HG02642 (cell line): ENCODE results near the gene RSL1D1.

ENCODE experiments used
- ATAC-seq: cut with Tn5 transposase; IDR thresholded peaks from one replicate; pipeline ENCODE4 v1.9.1; 2021; ENCODE audit warnings: mild to moderate bottlenecking; ENCODE audit not compliant: unreplicated experiment, poor library complexity

Gene RSL1D1

DNA sequence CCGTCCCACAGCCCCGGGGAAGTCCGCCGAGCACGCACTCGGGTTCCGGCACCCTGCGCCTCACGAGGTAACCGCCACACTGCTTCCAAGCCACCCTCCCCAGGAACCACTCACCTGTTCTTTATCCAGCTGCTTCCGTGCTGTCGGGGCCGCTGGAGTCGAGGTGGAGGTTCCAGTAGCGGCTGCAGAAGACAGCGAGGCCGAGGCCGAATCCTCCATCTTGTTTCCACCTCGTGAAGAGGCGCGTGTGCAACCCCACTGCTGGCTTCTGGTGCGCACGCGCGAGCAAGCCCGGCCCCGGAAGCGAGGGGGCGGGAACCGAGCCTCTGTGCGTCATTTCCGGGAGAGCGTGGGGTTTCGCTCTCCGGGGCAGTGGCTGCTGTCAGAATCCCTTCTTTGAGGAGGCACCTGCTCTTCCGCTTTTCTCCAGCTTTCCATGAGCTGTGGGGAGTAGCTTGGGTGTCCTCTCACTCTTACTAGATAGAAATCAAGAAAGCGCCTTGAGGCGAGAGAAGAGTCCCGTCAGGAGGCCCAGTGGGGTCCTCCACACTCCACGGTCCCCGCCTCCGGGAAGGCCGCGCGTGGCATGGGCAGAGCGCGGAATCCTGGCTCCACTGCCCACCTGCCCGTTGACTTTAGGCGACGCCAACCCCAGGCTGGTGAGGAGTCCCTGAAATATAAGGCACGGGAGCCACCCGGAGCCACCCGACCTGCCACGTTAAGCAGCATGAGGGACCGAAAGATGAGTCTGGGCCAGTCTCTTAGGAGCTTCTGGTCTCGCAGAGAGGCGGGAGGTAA lies at the start of gene RSL1D1:
RSL1D1 (minus strand) TSS at position 249 of the 798 bp plus-strand sequence; CDS start at position 219, 30 bp downstream.
- peak; percentile 88 for ATAC-seq

DNA sequence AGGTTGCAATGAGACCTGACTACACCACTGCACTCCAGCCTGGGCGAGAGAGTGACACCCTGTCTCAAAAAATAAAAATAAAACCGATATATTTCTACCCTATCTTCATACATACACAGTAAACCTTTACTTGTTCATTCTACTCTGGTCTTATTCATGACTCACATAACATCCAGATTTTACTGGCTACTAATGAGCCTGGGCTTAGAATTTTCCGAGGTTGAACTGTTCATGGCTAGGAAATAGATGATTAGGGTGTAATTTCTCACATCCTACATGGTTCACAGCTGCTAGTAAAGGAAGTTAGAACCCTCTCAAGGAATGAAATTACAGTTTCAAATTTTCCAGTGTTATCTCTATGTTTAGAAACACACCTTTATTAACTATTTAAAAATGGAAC lies 49.7 kb upstream of the RSL1D1 start:
- ATAC-seq, result no peak

DNA sequence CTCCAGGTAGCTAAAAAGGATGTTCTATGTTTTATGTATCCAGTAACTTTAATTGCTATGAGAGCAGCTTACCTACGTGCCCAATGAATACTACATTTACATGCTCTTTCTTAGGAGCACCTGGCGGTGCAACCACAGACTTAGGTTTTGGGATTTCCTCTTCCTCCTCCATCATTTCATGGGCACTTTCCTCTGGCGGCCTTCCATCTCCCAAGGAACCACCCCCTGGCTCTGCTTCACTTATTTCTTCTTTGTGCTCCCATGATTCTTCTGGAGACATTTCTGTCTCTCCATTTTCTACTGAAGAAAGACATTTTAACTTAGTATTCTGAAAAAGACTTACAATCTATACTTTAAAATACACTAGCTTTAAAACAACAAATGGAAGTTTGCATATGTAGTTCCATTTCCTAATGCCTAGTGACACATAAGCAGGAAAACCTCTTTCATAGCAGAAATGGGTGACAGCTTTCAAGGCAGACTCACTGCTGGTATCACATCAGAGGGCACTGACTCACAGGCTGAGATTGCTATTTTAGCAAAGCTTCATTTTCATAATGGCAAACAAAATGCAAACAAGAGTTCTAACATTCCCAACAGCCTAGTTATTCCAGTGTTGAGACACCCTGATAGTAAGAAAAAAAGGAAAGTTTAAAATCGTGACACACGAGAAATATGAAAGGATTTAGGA lies 45.3 kb upstream of the RSL1D1 start:
- no peak for ATAC-seq

DNA sequence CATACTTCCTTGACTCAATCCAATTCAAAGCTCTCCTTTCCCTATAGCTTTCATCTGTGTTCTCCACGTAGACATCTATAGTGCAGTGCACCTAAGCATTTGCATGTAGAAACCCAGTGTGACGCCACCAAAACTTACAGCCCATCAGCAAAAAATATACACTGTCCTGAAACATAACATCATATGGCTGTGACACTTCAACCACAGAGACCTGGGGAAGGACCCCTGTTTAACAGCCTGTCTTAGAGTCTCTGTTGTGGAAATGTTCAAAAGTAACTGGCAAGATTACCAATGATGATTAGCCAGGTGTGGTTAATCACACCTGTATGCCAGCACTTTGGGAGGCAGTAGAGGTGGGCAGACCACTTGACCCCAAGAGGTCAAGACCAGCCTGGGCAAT lies 42.2 kb upstream of the RSL1D1 start:
- ATAC-seq, result no peak

DNA sequence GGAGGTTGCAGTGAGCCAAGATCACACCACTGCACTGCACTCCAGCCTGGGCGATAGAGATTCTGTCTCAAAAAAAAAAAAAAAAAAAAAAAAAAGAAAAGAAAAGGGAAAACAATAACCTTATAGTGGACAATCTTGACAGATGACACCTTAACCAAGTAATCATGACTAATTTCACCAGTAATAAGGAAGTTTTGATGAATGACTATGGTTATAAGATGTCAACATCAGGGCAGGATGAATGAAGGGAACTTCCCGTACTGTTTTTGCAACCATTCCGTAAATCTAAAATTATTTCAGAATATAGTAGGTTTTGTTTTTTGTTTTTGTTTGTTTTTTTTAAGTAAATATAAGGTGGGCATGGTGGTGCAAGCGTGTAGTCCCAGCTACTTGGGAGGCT lies 41.4 kb upstream of the RSL1D1 start:
- no peak for ATAC-seq

DNA sequence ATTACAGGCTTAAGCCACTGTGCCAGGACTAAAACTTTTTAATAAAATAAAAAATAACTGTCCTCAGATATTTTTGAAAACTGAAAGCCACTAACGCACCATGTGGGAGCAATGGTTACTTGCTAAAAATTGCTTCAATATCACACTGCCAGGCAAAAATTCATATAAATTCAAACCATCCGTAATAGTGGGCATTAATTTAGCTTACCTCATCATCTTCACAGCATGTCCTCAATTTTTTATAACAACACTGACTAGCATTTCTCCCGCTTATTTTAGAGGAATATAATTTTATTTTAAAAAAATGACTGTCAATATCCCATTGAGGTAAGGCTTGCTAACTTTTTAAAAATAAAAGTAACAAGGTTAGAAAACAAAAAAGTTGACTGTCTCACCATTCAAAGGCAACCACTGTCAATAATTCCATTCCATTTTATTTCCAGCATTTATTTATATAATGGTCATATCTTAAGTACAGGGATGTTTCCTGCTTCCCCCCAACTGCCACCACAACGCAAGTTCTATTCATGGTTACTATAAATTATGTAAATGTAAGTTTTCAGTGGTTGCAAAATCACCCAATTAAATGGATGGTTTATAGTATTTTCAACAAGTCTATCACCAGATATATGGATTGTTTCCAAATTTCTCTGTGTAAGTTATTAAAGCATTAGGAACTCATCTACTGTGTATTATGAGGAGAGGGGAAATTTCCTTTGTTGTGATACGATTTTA lies 39.1 kb upstream of the RSL1D1 start:
- no peak for ATAC-seq

DNA sequence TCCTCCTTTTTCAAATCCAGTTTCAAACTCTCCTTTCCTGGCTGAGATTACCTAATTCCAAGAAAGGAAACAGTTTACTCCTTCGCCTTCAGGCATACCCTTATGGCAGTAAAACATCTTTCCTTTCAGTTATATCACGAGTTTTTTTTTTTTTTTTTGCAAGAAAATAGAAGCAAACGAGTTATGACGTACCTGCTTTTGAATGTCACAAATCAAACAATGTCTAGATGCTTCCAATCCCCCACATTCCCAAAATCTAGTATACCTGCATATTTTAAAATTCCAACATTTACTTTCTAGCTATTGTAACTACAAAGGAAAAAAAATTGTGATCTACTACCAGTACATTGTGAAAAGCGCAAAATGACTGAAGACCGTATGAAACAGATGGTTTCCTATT lies 35.5 kb upstream of the RSL1D1 start:
- no peak for ATAC-seq

DNA sequence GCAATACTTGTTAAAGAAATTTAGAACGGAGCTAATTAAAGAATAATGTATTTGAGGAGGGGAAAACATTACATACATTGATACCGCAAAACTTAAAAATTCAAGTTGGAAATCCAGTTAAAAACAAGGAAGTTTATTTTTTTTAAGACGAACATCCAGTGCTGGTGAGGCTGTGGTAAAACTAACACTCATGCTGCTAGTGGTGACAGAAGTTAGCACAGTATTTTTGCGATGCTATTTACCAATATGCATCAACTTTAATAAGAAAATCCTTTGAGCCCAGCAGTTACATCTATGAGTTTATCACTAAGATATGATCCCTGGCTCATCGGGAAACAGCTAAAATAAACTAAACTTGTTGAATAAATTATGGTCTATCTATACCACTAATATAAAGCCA lies 32.7 kb upstream of the RSL1D1 start:
- no peak for ATAC-seq

DNA sequence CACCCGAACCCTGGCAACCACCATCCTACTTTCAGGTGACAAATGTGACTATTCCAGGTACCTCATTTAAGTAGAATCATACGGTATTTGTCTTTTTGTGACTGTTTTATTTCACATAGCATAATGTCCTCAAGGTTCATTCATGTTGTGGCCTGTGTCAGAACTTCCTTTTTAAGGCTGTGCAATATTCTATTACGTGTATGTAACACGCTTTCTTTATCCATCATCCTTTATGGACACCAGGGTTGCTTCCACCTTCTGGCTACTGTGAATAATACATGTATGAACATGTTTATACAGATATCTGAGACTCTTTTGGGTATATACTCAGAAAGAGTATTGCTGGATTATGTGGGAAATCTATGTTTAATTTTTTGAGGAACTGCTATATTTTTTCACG lies 28.7 kb upstream of the RSL1D1 start:
- no peak for ATAC-seq

DNA sequence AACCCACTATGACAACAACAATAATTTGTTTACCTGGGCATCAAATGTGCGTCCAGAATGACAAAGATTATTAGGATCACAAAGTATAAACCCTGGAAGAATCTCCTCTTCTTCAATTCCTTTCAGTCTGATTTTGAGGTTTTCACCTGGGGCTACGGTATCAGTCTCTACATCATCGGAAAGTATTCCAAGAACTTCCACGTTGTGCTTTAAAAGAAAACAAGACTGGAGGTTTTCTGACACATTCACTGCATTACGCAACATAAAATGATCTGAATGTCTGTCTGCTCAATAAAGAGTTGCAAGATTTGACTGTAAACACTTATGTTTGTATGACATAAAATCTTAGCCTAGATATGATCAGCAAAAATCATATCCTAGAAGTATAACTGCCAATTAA lies 26.0 kb upstream of the RSL1D1 start:
- ATAC-seq, result no peak

DNA sequence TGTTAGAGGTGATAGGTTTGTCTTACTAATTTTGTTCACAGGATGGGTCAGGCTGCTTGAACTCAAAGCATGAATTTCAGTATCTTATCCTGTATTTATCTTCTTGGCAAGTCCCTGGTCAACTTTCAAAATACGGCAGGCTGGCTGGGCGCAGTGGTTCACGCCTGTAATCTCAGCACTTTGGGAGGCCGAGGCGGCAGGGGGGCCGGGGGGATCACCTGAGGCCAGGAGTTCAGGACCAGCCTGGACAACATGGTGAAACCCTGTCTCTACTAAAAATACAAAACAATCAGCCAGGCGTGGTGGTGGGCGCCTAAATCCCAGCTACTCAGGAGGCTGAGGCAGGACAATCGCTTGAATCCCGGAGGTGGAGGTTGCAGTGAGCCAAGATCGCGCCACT lies 25.0 kb upstream of the RSL1D1 start:
- ATAC-seq, result no peak

DNA sequence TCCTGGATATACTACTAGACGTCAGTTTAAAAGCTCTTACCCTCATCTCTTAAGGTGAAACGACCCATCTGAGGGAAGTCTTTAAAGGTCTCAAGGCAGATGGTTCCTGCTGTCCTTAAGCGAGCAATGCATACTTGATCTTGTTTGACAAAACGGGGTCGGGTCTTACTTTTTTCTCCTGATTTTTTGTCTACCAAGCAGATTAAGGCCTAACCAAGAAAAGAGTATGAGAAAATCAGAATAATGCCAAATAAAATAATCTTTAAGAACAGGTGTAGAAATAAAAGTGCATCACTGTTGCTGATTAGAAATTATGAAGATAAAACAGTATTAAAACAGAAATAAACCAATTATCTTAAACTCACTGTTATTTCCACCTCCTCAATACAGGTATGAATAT lies 24.4 kb upstream of the RSL1D1 start:
- no peak for ATAC-seq

DNA sequence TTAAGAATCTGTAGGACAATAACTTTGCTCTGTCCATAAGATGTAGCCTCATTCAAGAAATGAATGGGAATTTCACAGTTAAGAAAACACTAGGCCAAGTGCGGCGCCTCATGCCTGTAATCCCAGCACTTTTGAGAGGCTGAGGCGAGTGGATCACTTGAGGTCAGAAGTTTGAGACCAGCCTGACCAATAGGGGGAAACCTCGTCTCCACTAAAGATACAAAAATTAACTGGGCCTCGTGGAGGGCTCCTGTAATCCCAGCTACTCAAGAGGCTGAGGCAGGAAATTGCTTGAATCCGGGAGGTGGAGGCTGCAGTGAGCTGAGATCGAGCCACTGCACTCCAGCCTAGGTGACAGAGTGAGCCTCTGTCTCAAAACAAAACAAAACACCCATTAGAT lies 19.9 kb upstream of the RSL1D1 start:
- ATAC-seq, result no peak

DNA sequence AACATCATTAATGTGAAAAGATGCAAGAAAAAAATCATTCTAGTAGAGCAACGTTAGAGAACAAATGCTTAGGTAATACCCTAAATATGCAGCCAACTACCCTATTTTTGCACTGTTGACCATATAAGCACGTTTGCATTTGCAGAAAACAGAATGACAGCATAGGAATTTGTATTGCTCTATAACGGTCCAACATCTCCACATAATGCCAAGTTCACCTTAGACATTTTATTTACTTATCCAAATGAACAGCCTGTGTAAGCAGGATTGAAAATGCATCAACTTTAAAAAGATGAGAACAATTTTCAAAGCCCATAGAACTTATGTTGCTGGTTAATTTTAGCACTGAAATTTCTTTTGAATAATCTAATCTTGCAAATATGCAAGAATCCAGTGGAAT lies 19.1 kb upstream of the RSL1D1 start:
- ATAC-seq, result no peak

DNA sequence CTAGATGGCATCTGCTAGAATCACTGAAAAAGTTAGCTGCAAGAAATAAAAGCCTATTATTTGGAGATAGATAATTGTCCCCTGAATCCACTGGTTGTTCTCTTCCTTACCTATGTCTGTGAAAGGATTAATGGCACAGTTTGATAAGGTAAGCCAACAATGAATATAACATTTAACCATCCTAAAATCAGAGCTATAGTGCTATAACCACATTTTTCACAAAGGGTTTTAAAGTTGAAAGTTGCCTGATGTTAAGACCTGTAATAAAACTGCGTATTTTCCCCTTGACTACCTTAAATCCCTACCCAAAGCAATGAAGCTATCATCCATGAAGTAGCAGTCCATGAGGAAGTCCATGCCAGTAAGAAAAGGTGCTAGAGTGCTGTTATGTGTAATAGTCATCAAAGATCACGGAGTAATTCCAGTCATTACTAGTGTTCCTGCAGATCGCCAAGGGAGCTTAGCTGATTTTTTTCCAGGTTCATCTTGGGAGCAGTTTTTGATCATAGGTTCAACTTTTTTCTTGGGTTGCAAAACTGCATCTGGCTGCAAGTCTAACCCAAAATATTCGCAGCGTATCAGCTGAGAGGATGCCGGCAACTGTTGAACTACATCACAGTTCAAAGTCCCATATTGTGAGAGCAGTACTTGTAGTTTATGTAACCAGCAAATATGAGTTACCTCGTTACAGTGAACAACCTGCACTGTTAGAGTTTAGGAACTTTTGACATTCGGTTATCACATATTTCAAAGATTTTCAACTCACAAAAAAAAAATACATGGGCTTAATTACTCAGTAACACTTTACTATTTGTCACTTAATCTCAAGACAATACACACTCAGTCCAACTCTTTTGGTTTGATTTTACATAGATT lies 18.2 kb upstream of the RSL1D1 start:
- no peak for ATAC-seq

DNA sequence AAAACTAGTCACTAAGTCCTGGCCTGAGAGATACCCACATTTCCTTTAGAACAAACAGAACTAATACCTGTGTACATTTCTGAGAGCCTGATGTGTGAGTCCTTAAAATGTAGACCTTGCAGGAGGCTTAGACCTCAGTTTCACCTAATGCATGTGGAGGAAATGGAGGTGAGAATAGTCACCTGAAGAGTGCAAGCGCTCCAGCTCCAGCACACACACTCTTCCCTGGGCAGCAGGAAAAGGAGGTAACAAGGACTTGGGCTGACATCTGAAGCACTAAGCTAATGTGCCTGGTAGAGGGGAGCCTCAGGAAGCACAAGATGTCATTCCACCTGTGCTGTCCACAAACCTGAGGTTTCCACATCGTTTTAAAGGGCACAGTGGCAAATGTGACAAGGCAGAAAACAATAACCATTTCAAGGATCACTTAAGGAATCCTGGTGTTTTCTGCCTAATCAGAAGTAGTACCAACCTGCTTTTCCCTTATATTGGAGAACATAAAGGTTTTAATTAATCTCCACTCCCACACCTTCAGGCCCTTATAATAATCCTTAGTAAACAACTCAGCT lies 17.2 kb upstream of the RSL1D1 start:
- ATAC-seq, result no peak

DNA sequence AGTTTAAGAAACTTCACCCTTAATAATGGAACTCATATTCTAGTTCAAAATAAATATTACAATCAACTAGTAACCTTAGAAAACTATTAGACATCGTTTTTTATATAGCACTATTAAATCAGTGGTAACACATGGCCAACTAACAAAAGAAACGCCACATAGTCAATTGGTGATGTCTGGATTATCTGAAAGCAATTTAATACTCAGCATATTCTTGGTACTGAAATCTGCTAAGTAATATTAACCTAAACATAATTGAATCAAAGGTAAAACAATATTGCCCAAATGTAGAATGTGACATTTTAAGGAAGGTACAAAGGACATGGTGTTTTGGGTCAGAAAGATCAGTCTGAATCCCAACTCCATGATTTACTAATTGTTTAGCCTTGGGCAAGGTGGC lies 11.1 kb upstream of the RSL1D1 start:
- ATAC-seq, result no peak

DNA sequence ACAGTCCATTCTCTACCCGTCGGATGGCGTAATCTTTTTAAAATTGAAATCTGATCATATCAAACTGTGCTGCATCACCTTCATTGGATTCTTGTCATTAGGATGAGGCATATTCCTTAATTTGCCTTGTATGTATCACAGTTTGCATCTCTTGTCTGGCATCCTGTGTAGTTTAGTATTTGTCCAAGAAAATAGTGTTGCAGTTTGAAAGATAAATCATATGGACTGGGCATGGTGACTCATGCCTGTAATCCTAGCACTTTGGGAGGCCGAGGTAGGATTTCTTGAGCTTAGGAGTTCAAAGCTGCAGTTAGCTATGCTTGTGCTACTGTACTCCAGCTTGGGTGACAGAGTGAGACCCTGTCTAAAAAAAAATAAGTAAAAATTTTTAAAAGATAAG lies 5.8 kb upstream of the RSL1D1 start:
- no peak for ATAC-seq

DNA sequence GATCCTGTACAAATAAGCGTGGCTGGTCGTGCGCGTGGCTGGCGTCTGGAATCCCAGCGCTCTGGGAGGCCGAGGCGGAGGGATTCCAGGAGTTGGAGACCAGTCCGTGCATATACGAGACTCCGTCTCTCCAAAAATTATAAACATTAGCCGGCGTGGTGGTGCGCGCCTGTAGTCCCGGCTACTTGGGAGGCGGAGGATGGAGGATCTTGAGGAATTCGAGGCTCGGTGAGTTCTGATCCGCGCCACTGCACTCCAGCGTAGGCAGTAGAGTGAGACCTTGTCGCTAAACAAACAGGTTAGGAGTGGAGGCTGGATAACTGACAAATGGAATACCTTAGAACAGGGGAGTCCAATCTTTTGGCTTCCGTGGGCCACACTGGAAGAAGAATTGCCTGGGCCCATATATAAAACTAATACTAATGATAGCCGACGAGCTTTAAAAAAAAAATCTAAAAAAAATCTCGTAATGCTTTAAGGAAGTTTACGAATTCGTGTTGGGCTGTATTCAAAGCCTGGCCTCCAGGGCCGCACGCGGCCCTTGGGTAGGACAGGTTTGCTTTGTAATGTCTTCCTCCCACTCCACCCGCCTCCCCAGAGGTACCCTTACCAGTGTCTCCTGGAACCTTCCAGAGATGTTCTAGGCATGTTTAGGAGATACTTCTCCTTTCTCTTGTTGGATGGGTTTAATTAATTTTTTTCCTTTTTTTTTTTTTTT lies 909 bp upstream of the RSL1D1 start:
- ATAC-seq, result no peak
